Spleen (tissue), 13 donors: ENCODE results near the gene WNT9A. TPM values are rescaled to one million over a fixed set of nuclear protein-coding genes. Genes with fewer than 3 reads are reported as not detected.
A peak's percentile ranks its signal among the peaks of the same experiment; 100 is the strongest.

Experiments used
- DNase-seq: peaks from one replicate; pipeline ENCODE4 v3.0.0-alpha.2; 2020
- H3K27ac ChIP-seq, 8 donors: fragments of 200-600 bp; sonication (generic) in 7 of 8; 1 replicate in 4 of 8; 2 replicates in 4 of 8; pipeline versions ENCODE4 v1.5.0 to v1.8.0; 2016 to 2021; ENCODE audit warnings: inconsistent platforms in 4 of 8, mild to moderate bottlenecking in 4 of 8, moderate library complexity in 1 of 8
- H3K27me3 ChIP-seq, 7 donors: fragments of 200-600 bp; sonication (generic) in 6 of 7; replicated peaks in 1 of 7; 1 replicate in 4 of 7; 2 replicates in 3 of 7; pipeline versions ENCODE4 v1.5.0 to v1.8.0; 2016 to 2021; ENCODE audit warnings: inconsistent platforms in 3 of 7, mild to moderate bottlenecking in 1 of 7
- H3K36me3 ChIP-seq, 6 donors: fragments of 200-600 bp; sonication (generic) in 5 of 6; 1 replicate in 4 of 6; 2 replicates in 2 of 6; pipeline versions ENCODE4 v1.5.0 to v1.8.0; 2016 to 2021; ENCODE audit warnings: inconsistent platforms in 2 of 6
- H3K4me1 ChIP-seq, 6 donors: fragments of 200-600 bp; sonication (generic) in 5 of 6; 1 replicate in 3 of 6; 2 replicates in 3 of 6; pipeline versions ENCODE4 v1.5.0 to v1.8.0; 2016 to 2021; ENCODE audit warnings: inconsistent platforms in 3 of 6
- H3K4me3 ChIP-seq, 8 donors: fragments of 200-600 bp; sonication (generic) in 7 of 8; 1 replicate in 4 of 8; 2 replicates in 4 of 8; pipeline versions ENCODE4 v1.5.0 to v1.8.0; 2016 to 2021; ENCODE audit warnings: inconsistent platforms in 4 of 8, mild to moderate bottlenecking in 4 of 8, moderate library complexity in 2 of 8
- H3K9me3 ChIP-seq, 8 donors: fragments of 200-600 bp; sonication (generic) in 7 of 8; 1 replicate in 4 of 8; 2 replicates in 4 of 8; pipeline versions ENCODE4 v1.5.0 to v1.8.0; 2016 to 2021; ENCODE audit warnings: inconsistent platforms in 4 of 8
- CTCF ChIP-seq, 11 experiments: fragments of 200-600 bp in 7 of 11; fragments of 450-650 bp in 4 of 11; sonication (generic) in 4 of 11; IDR thresholded peaks in 8 of 11; conservative IDR thresholded peaks in 3 of 11; 1 replicate in 7 of 11; 2 replicates in 4 of 11; pipeline versions ENCODE4 v1.4.0 to v1.8.0; 2016 to 2021; ENCODE audit warnings: antibody characterized with exemption in 11 of 11, inconsistent platforms in 4 of 11, mild to moderate bottlenecking in 1 of 11
- POLR2A ChIP-seq, 3 donors: fragments of 450-650 bp; IDR thresholded peaks; one replicate each; pipeline ENCODE4 v1.5.1; 2017; ENCODE audit warnings: antibody characterized with exemption in 3 of 3, mild to moderate bottlenecking in 1 of 3
- POLR2AphosphoS5 ChIP-seq, 3 donors: sonication (generic); formaldehyde crosslinking; IDR thresholded peaks; one replicate each; pipeline ENCODE4 v1.5.1; 2017; ENCODE audit warnings: antibody characterized with exemption in 3 of 3
- WGBS, 5 donors: extraction: QIAGEN DNeasy Blood & Tissue Kit in 3 of 5; methylation state at CpG; one replicate each; pipeline versions ENCODE4 v1.1.5 to v1.1.7; 2013 to 2018; 5-methylcytosine and 5-hydroxymethylcytosine counted together
- intact Hi-C: fragments of 100-400 bp; cut with DNase I; formaldehyde crosslinking; loops from one replicate; pipeline ENCODE4 v1.15.0; 2023; ENCODE audit warnings: low total_unique reads
- long read RNA-seq, 2 donors: transcript quantifications; one replicate each; lab custom pipeline, GENCODE V29; 2026
- polyA plus RNA-seq, 3 donors: library from polyadenylated mRNA; stranded (reverse); fragments of 200-250 nt; gene quantifications; one replicate each; pipeline ENCODE4 v1.2.1, GENCODE V29; 2013
- total RNA-seq, 7 donors: library from RNA; depleted of rRNA in 3 of 7; stranded (reverse); fragments of >200 nt in 3 of 7; fragmentation: NEBNext Ultra II Directional in 4 of 7; extraction: Animal tissue kit (Norgen Biotek cat#: 25700) in 4 of 7; gene quantifications; one replicate each; pipeline versions ENCODE4 v1.1.0 to v1.2.1, GENCODE V29; 2016 to 2021
- donor health status: healthy with polysubstance abuse.
- donor health status: DM: no; HTN: no; CAD: no; lungs with moderate emphysema.
- donor health status: DM: no; HTN: no; CAD: no.
- donor health status: Bipolar disorder and iron deficiency.
- donor health status: healthy.
- donor health status: DM: no; HTN: no; CAD: no.
- donor health status: DM: yes; HTN: yes; CAD: no.

The WNT9A gene
- 1 to 10 TPM in 4 of 7 donors, under 1 TPM in 3; 0.37 to 3.6 (median 1.2) TPM for total RNA-seq
- under 1 TPM; 0.08 to 0.70 (median 0.11) TPM for polyA plus RNA-seq
- long read RNA-seq, donor 1 = 0 reads
- long read RNA-seq, donor 2 = 0 reads

- H3K36me3 ChIP-seq = no peaks in the 10 kb centered on the region
- peak; percentile 67 for DNase-seq
- 1 to 2% (median 1%) methylated on average over 27 to 120 of the region's 120 CpGs for WGBS, 5 donors
- no peaks in the 10 kb centered on the region for H3K9me3 ChIP-seq
- H3K27me3 ChIP-seq = peaks cover 0 to 83% (median 28%) of the 10 kb centered on the region in 7 donors
- H3K4me3 ChIP-seq = peak within 1 kb of the TSS; percentile 34 to 74 (median 48)
- peaks cover 18 to 41% (median 31%) of the 10 kb centered on the region in 6 donors for H3K4me1 ChIP-seq
- peak within 1 kb of the TSS in 6 of 8 donors; percentile 26 to 81 (median 70) for H3K27ac ChIP-seq
- TF ChIP-seq POLR2A (IDR thresholded peaks at IDR 0.05) = no peak
- TF ChIP-seq CTCF (IDR thresholded peaks at IDR 0.05 in 8 of 11, conservative IDR thresholded peaks at IDR 0.05 in 3 of 11) = no peak
- no peak for TF ChIP-seq POLR2AphosphoS5 (IDR thresholded peaks at IDR 0.05)
- intact Hi-C loops = loop anchor here (5.0 kb wide), 1 partner anchor 186 kb away; no protein-coding TSS in a partner anchor
These were observed at the start of gene WNT9A for GRCh38 chr1:227947676-227948492. TSS of gene WNT9A (minus strand) at chr1:227947932. CDS start at chr1:227947887, 45 bp downstream.

- H3K9me3 ChIP-seq = peaks cover 0 to 43% (median 32%) of the 10 kb centered on the region in 8 donors
- TF ChIP-seq CTCF (IDR thresholded peaks at IDR 0.05 in 8 of 11, conservative IDR thresholded peaks at IDR 0.05 in 3 of 11) = no peak
- no peak for TF ChIP-seq POLR2AphosphoS5 (IDR thresholded peaks at IDR 0.05)
- TF ChIP-seq POLR2A (IDR thresholded peaks at IDR 0.05) = no peak
- H3K27me3 ChIP-seq = peaks cover 0 to 49% (median 0%) of the 10 kb centered on the region in 7 donors
- 12 to 31% (median 25%) methylated on average over 1 of the region's 1 CpG for WGBS, 5 donors
- no peak overlapping the region for H3K27ac ChIP-seq
- no peaks in the 10 kb centered on the region for H3K4me1 ChIP-seq
- H3K4me3 ChIP-seq = no peak overlapping the region
- intact Hi-C loops = no loop called here
- H3K36me3 ChIP-seq = no peaks in the 10 kb centered on the region
- no peak for DNase-seq
These were observed 48.6 kb upstream of the WNT9A start for GRCh38 chr1:227996187-227996950.

GRCh38 chr1:227994632-227995300 is 47.0 kb upstream of the WNT9A start:
- Histone ChIP-seq H3K4me3 (no peak overlapping the region), H3K27me3 (peaks cover 0 to 34% (median 0%) of the 10 kb centered on the region in 7 donors), H3K27ac (no peak overlapping the region), H3K36me3 (no peaks in the 10 kb centered on the region), H3K4me1 (no peaks in the 10 kb centered on the region), H3K9me3 (peaks cover 0 to 49% (median 34%) of the 10 kb centered on the region in 8 donors)
- 60 to 77% (median 67%) methylated on average over 7 of the region's 7 CpGs for WGBS, 5 donors
- TF ChIP-seq POLR2A (IDR thresholded peaks at IDR 0.05) = no peak
- TF ChIP-seq POLR2AphosphoS5 (IDR thresholded peaks at IDR 0.05) = no peak
- no peak for TF ChIP-seq CTCF (IDR thresholded peaks at IDR 0.05 in 8 of 11, conservative IDR thresholded peaks at IDR 0.05 in 3 of 11)
- intact Hi-C loops = no loop called here
- DNase-seq = peak; percentile 35
